OCI-LY1 (cell line): Measurements from ENCODE around the gene FER1L5.

Source experiments
- H2AFZ ChIP-seq: fragments of 200-600 bp; sonication (generic), shearing (Covaris generic); 2 replicates; pipeline ENCODE4 v1.6.0; 2014; ENCODE audit warnings: antibody characterized with exemption, mild to moderate bottlenecking, low read length
- H3F3A ChIP-seq: fragments of 200-600 bp; sonication (generic), shearing (Covaris generic); 2 replicates; pipeline ENCODE4 v1.6.0; 2014; ENCODE audit warnings: mild to moderate bottlenecking, antibody characterized with exemption, low read length, moderate library complexity; ENCODE audit not compliant: insufficient read depth
- H3K27ac ChIP-seq: fragments of 200-600 bp; sonication (generic); 2 replicates; pipeline ENCODE4 v1.5.1; 2014; ENCODE audit warnings: low read length, mixed run types, mild to moderate bottlenecking, low read depth; ENCODE audit not compliant: poor library complexity, severe bottlenecking
- H3K27me3 ChIP-seq: fragments of 200-600 bp; sonication (generic); 2 replicates; pipeline ENCODE4 v1.6.0; 2014; ENCODE audit warnings: antibody characterized with exemption, mild to moderate bottlenecking, low read length, moderate library complexity; ENCODE audit not compliant: insufficient read depth
- H3K36me3 ChIP-seq: fragments of 200-600 bp; sonication (generic); 2 replicates; pipeline ENCODE4 v1.6.1; 2014; ENCODE audit warnings: mild to moderate bottlenecking, antibody characterized with exemption, low read length, moderate library complexity, mixed read lengths; ENCODE audit not compliant: insufficient read depth
- H3K4me1 ChIP-seq: fragments of 200-600 bp; sonication (generic); 2 replicates; pipeline ENCODE4 v1.5.1; 2014; ENCODE audit warnings: mild to moderate bottlenecking, low read length, moderate library complexity; ENCODE audit not compliant: insufficient read depth, severe bottlenecking
- H3K4me2 ChIP-seq: fragments of 200-600 bp; sonication (generic), shearing (Covaris generic); 2 replicates; pipeline ENCODE4 v1.6.1; 2014; ENCODE audit warnings: low read length
- H3K4me3 ChIP-seq: fragments of 200-600 bp; sonication (generic); 2 replicates; pipeline ENCODE4 v1.5.1; 2014; ENCODE audit warnings: low read length, low read depth, mild to moderate bottlenecking, mixed read lengths; ENCODE audit not compliant: poor library complexity, severe bottlenecking
- H3K79me2 ChIP-seq: fragments of 200-600 bp; shearing (Covaris generic); 2 replicates; pipeline ENCODE4 v1.6.1; 2016; ENCODE audit warnings: mixed run types, low read length, mixed read lengths; ENCODE audit not compliant: insufficient read depth
- H3K9ac ChIP-seq: fragments of 200-600 bp; sonication (generic), shearing (Covaris generic); 2 replicates; pipeline ENCODE4 v1.6.1; 2014; ENCODE audit warnings: mild to moderate bottlenecking, low read length, mixed read lengths
- H3K9me2 ChIP-seq: fragments of 200-600 bp; sonication (generic), shearing (Covaris generic); 2 replicates; pipeline ENCODE4 v1.6.1; 2014; ENCODE audit warnings: low read depth, mild to moderate bottlenecking, low read length, mixed read lengths
- H3K9me3 ChIP-seq: fragments of 200-600 bp; shearing (Covaris generic); 2 replicates; pipeline ENCODE4 v1.6.1; 2014; ENCODE audit warnings: low read length, mixed read lengths
- H4K20me1 ChIP-seq: fragments of 200-600 bp; sonication (generic), shearing (Covaris generic); 2 replicates; pipeline ENCODE4 v1.6.0; 2016; ENCODE audit warnings: mild to moderate bottlenecking, low read length; ENCODE audit not compliant: insufficient read depth
- EZH2 ChIP-seq: fragments of 200-600 bp; sonication (generic), shearing (Covaris generic); IDR thresholded peaks from 2 replicates; pipeline ENCODE4 v1.8.0; 2017; ENCODE audit warnings: borderline replicate concordance, mixed run types, mild to moderate bottlenecking, antibody characterized with exemption, low read length, moderate library complexity, mixed read lengths
- TF ChIP-seq, protein P1 (sequence below): fragments of 200-600 bp; sonication (generic), shearing (Covaris generic); IDR thresholded peaks from 2 replicates; pipeline ENCODE4 v1.5.1; 2017; ENCODE audit warnings: mild to moderate bottlenecking, antibody characterized with exemption, low read length, moderate library complexity, mixed read lengths

The FER1L5 gene

DNA sequence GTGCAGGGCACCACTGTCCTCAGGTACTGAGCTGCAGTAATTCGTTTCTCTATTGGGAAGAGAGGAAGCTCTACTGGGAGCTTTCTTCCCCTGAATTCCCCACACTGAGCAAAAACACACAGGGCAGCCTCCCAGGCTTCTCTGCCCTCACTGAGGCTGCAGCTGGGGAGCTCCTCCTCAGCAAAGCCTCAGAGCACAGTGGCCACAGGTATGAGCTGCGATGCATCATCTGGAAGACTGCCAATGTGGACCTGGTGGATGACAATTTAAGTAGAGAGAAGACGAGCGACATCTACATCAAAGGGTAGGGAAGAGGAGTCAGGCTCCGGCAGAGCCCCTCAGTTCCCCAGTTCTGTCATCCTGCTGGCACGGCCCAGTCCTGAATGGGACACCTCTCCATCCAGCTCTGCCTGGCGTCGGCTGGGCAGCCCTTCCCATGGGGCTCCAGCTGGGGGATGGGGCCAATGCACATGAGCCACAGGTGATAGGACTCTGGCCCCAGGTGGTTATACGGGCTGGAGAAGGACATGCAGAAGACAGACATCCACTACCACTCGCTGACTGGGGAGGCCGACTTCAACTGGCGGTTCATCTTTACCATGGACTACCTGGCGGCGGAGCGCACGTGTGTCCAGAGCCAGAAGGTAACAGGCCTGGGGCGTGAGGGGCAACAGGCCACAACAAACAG, 59.7 kb downstream of the FER1L5 start:
- Histone ChIP-seq H3K9ac (no peak overlapping the region), H3K36me3 (peaks cover 24% of the 10 kb centered on the region), H3K27ac (no peak overlapping the region)

DNA sequence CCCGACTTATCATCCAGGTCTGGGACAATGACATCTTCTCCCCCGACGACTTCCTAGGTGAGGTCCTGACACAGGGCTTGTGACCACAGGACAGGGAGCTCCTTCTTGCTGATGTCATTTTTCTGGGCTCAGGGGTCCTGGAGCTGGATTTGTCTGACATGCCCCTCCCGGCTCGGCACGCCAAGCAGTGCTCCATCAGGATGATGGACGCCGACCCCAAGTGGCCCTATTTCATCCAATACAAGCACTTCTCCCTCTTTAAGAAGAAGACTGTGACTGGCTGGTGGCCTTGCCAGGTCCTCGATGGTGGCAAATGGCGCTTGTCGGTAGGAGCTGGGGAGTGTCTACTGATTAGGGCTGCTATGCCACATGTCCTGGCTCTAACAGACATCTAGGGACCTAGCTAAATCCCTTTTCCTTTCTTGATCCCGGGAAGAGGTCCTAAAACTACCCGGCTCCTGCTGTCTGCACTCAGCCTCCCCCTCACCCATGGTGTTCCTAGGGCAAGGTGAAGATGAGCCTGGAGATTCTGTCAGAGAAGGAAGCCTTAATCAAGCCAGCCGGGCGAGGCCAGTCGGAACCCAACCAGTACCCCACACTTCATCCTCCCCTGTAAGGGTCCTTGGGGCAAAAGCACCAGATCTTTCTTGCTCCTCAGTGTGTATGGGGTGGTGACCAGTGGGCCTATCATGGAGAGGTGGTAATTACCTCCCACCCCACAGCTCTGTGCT, 60.6 kb downstream of the FER1L5 start:
- Histone ChIP-seq H2AFZ (no peak overlapping the region), H3K4me1 (no peaks in the 10 kb centered on the region), H3F3A (no peaks in the 10 kb centered on the region), H3K27ac (no peak overlapping the region), H4K20me1 (no peaks in the 10 kb centered on the region), H3K27me3 (no peaks in the 10 kb centered on the region), H3K9me3 (no peaks in the 10 kb centered on the region), H3K4me3 (no peak overlapping the region), H3K9ac (no peak overlapping the region), H3K4me2 (no peak overlapping the region), H3K79me2 (no peaks in the 10 kb centered on the region), H3K36me3 (peaks cover 32% of the 10 kb centered on the region), H3K9me2 (no peaks in the 10 kb centered on the region)
- TF ChIP-seq, protein P1, sequence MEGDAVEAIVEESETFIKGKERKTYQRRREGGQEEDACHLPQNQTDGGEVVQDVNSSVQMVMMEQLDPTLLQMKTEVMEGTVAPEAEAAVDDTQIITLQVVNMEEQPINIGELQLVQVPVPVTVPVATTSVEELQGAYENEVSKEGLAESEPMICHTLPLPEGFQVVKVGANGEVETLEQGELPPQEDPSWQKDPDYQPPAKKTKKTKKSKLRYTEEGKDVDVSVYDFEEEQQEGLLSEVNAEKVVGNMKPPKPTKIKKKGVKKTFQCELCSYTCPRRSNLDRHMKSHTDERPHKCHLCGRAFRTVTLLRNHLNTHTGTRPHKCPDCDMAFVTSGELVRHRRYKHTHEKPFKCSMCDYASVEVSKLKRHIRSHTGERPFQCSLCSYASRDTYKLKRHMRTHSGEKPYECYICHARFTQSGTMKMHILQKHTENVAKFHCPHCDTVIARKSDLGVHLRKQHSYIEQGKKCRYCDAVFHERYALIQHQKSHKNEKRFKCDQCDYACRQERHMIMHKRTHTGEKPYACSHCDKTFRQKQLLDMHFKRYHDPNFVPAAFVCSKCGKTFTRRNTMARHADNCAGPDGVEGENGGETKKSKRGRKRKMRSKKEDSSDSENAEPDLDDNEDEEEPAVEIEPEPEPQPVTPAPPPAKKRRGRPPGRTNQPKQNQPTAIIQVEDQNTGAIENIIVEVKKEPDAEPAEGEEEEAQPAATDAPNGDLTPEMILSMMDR, result no peak
- no peak for TF ChIP-seq EZH2

More for the DNA sequence above, 59.7 kb downstream of the FER1L5 start:
- Histone ChIP-seq H2AFZ (no peak overlapping the region), H3K4me1 (no peaks in the 10 kb centered on the region), H3K9me2 (no peaks in the 10 kb centered on the region), H3K4me2 (no peak overlapping the region), H3K4me3 (no peak overlapping the region), H3K9me3 (no peaks in the 10 kb centered on the region), H3K79me2 (no peaks in the 10 kb centered on the region), H4K20me1 (no peaks in the 10 kb centered on the region), H3K27me3 (no peaks in the 10 kb centered on the region), H3F3A (no peaks in the 10 kb centered on the region)
- TF ChIP-seq, protein P1, result no peak
- TF ChIP-seq EZH2, result no peak

DNA sequence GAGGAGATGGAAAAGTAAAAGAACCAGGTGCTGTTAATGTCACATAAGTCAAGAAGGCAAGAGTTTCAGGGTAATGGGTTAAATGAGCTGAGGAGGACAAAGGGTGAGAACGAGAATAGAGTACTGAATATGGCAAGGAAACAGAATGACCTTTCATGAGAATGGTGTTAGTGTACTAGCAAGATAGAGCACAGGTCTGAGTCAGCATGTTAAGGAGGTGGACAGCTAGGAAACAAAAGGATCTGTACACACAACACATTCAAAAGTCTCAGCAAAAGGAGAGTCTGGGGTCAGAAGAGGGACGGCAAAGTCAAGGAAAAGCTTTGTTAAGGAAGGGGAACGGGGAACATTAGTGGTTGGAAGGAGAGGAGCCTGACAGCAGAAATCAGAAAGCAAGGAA, 68.4 kb downstream of the FER1L5 start:
- Histone ChIP-seq H3K4me3 (no peak overlapping the region), H3F3A (no peaks in the 10 kb centered on the region), H2AFZ (no peak overlapping the region), H3K4me1 (no peaks in the 10 kb centered on the region), H3K79me2 (no peaks in the 10 kb centered on the region), H3K4me2 (no peak overlapping the region), H3K9me2 (no peaks in the 10 kb centered on the region), H3K9me3 (no peaks in the 10 kb centered on the region), H3K36me3 (peaks cover 62% of the 10 kb centered on the region), H3K27ac (no peak overlapping the region), H3K27me3 (no peaks in the 10 kb centered on the region), H4K20me1 (no peaks in the 10 kb centered on the region), H3K9ac (no peak overlapping the region)
- TF ChIP-seq, protein P1, result no peak
- TF ChIP-seq EZH2, result no peak
